Activated naive CD4-positive, alpha-beta T cell treated with anti-CD3 and anti-CD28 coated beads, Interleukin-2, amount 50 U/mL, for 24 hours (primary cell): ENCODE results near the gene LTF.

Source experiments
- H3K27ac Mint-ChIP-seq: one replicate; pipeline ENCODE4 v1.8.0; 2021; ENCODE audit warnings: mild to moderate bottlenecking, mixed read lengths
- H3K27me3 Mint-ChIP-seq: one replicate; pipeline ENCODE4 v1.8.0; 2021; ENCODE audit warnings: mixed read lengths
- H3K36me3 Mint-ChIP-seq: one replicate; pipeline ENCODE4 v1.8.0; 2021; ENCODE audit warnings: mixed read lengths
- H3K4me1 Mint-ChIP-seq: one replicate; pipeline ENCODE4 v1.8.0; 2021; ENCODE audit warnings: mixed read lengths
- H3K4me3 Mint-ChIP-seq: one replicate; pipeline ENCODE4 v1.8.0; 2021; ENCODE audit warnings: mild to moderate bottlenecking, mixed read lengths
- H3K9me3 Mint-ChIP-seq: one replicate; pipeline ENCODE4 v1.8.0; 2021; ENCODE audit warnings: mixed read lengths

The LTF gene

GRCh38 chr3:46417841-46418611 lies 46.7 kb downstream of the LTF start:
- Mint-ChIP-seq H3K4me1 (peaks cover 8% of the 10 kb centered on the region), H3K4me3 (no peak overlapping the region), H3K36me3 (no peaks in the 10 kb centered on the region), H3K27ac (no peak overlapping the region), H3K27me3 (no peaks in the 10 kb centered on the region), H3K9me3 (no peaks in the 10 kb centered on the region)

GRCh38 chr3:46416811-46417510 lies 47.7 kb downstream of the LTF start:
- Mint-ChIP-seq H3K9me3 (no peaks in the 10 kb centered on the region), H3K4me3 (no peak overlapping the region), H3K27ac (no peak overlapping the region), H3K27me3 (no peaks in the 10 kb centered on the region), H3K4me1 (peaks cover 8% of the 10 kb centered on the region), H3K36me3 (no peaks in the 10 kb centered on the region)

- Mint-ChIP-seq H3K27ac (no peak overlapping the region), H3K4me3 (no peak overlapping the region), H3K4me1 (peaks cover 8% of the 10 kb centered on the region), H3K36me3 (no peaks in the 10 kb centered on the region), H3K27me3 (no peaks in the 10 kb centered on the region), H3K9me3 (no peaks in the 10 kb centered on the region)
Observed at GRCh38 chr3:46416125-46416810, 48.4 kb downstream of the LTF start.

- Mint-ChIP-seq H3K4me1 (peaks cover 14% of the 10 kb centered on the region), H3K4me3 (no peak overlapping the region), H3K9me3 (no peaks in the 10 kb centered on the region), H3K27me3 (no peaks in the 10 kb centered on the region), H3K36me3 (no peaks in the 10 kb centered on the region), H3K27ac (no peak overlapping the region)
Observed at GRCh38 chr3:46414739-46415138, 50.0 kb downstream of the LTF start.

- Mint-ChIP-seq H3K4me1 (peaks cover 17% of the 10 kb centered on the region), H3K27ac (no peak overlapping the region), H3K27me3 (no peaks in the 10 kb centered on the region), H3K4me3 (no peak overlapping the region), H3K36me3 (no peaks in the 10 kb centered on the region), H3K9me3 (no peaks in the 10 kb centered on the region)
Observed at GRCh38 chr3:46413951-46414350, 50.8 kb downstream of the LTF start.

- no peaks in the 10 kb centered on the region for H3K9me3 Mint-ChIP-seq
- H3K4me3 Mint-ChIP-seq: no peak overlapping the region
- no peaks in the 10 kb centered on the region for H3K27me3 Mint-ChIP-seq
- H3K36me3 Mint-ChIP-seq: no peaks in the 10 kb centered on the region
- H3K27ac Mint-ChIP-seq: no peak overlapping the region
- H3K4me1 Mint-ChIP-seq: peaks cover 22% of the 10 kb centered on the region
Observed at GRCh38 chr3:46412786-46413298, 51.9 kb downstream of the LTF start.

GRCh38 chr3:46411271-46411670 lies 53.4 kb downstream of the LTF start:
- no peaks in the 10 kb centered on the region for H3K27me3 Mint-ChIP-seq
- no peaks in the 10 kb centered on the region for H3K36me3 Mint-ChIP-seq
- H3K27ac Mint-ChIP-seq: no peak overlapping the region
- H3K4me1 Mint-ChIP-seq: peaks cover 32% of the 10 kb centered on the region
- H3K4me3 Mint-ChIP-seq: no peak overlapping the region
- H3K9me3 Mint-ChIP-seq: no peaks in the 10 kb centered on the region

- H3K4me3 Mint-ChIP-seq: no peak overlapping the region
- H3K27ac Mint-ChIP-seq: no peak overlapping the region
- H3K4me1 Mint-ChIP-seq: peaks cover 27% of the 10 kb centered on the region
- H3K36me3 Mint-ChIP-seq: no peaks in the 10 kb centered on the region
- no peaks in the 10 kb centered on the region for H3K9me3 Mint-ChIP-seq
- H3K27me3 Mint-ChIP-seq: no peaks in the 10 kb centered on the region
Observed at GRCh38 chr3:46410669-46411068, 54.0 kb downstream of the LTF start.

GRCh38 chr3:46409739-46410489 lies 54.8 kb downstream of the LTF start:
- H3K36me3 Mint-ChIP-seq: no peaks in the 10 kb centered on the region
- no peaks in the 10 kb centered on the region for H3K9me3 Mint-ChIP-seq
- no peak overlapping the region for H3K27ac Mint-ChIP-seq
- H3K4me1 Mint-ChIP-seq: peaks cover 27% of the 10 kb centered on the region
- no peaks in the 10 kb centered on the region for H3K27me3 Mint-ChIP-seq
- H3K4me3 Mint-ChIP-seq: no peak overlapping the region

GRCh38 chr3:46408853-46409252 lies 55.9 kb downstream of the LTF start:
- Mint-ChIP-seq H3K9me3 (no peaks in the 10 kb centered on the region), H3K4me3 (no peak overlapping the region), H3K36me3 (no peaks in the 10 kb centered on the region), H3K27ac (no peak overlapping the region), H3K27me3 (no peaks in the 10 kb centered on the region), H3K4me1 (peaks cover 27% of the 10 kb centered on the region)

GRCh38 chr3:46407970-46408369 lies 56.7 kb downstream of the LTF start:
- H3K4me3 Mint-ChIP-seq: no peak overlapping the region

GRCh38 chr3:46406788-46407611 lies 57.7 kb downstream of the LTF start, which contains the start of the genes CCR5AS and CCRL2:
TSS of gene CCR5AS (minus strand) at chr3:46407066.
TSS of gene CCRL2 (plus strand) at chr3:46407259. CDS start at chr3:46408080, 821 bp downstream.
- Mint-ChIP-seq H3K4me3 (peak within 1 kb of the TSS; percentile 82), H3K9me3 (no peaks in the 10 kb centered on the region), H3K27ac (peak within 1 kb of the TSS; percentile 35), H3K27me3 (no peaks in the 10 kb centered on the region), H3K4me1 (peaks cover 27% of the 10 kb centered on the region), H3K36me3 (no peaks in the 10 kb centered on the region)

More at GRCh38 chr3:46407970-46408369, 56.7 kb downstream of the LTF start:
- Mint-ChIP-seq H3K27ac (peak overlapping the region; percentile 60), H3K4me1 (peaks cover 27% of the 10 kb centered on the region), H3K36me3 (no peaks in the 10 kb centered on the region), H3K27me3 (no peaks in the 10 kb centered on the region), H3K9me3 (no peaks in the 10 kb centered on the region)

GRCh38 chr3:46406443-46406787 lies 58.3 kb downstream of the LTF start:
- no peak overlapping the region for H3K4me3 Mint-ChIP-seq
- no peaks in the 10 kb centered on the region for H3K27me3 Mint-ChIP-seq

GRCh38 chr3:46405301-46406019 lies 59.2 kb downstream of the LTF start:
- Mint-ChIP-seq H3K4me1 (peaks cover 27% of the 10 kb centered on the region), H3K36me3 (no peaks in the 10 kb centered on the region), H3K9me3 (no peaks in the 10 kb centered on the region), H3K4me3 (no peak overlapping the region), H3K27ac (no peak overlapping the region), H3K27me3 (no peaks in the 10 kb centered on the region)

More at GRCh38 chr3:46406443-46406787, 58.3 kb downstream of the LTF start:
- H3K27ac Mint-ChIP-seq: peak overlapping the region; percentile 35
- H3K36me3 Mint-ChIP-seq: no peaks in the 10 kb centered on the region
- no peaks in the 10 kb centered on the region for H3K9me3 Mint-ChIP-seq
- H3K4me1 Mint-ChIP-seq: peaks cover 27% of the 10 kb centered on the region
